Skeletal muscle tissue (tissue), 4 donors: Measurements from ENCODE around the gene S100A1. TPM values are rescaled to one million over a fixed set of nuclear protein-coding genes. Genes with fewer than 3 reads are reported as not detected.

Experiments
- H3K27ac ChIP-seq: one replicate; pipeline ENCODE4 v1.7.0; 2013; ENCODE audit warnings: mild to moderate bottlenecking, low read depth, low read length, inconsistent platforms
- H3K27me3 ChIP-seq, 3 donors: one replicate each; pipeline ENCODE4 v1.7.0; 2013; ENCODE audit warnings: low read length in 3 of 3; ENCODE audit not compliant: control insufficient read depth in 3 of 3, insufficient read depth in 3 of 3
- H3K36me3 ChIP-seq, 3 donors: one replicate each; pipeline ENCODE4 v1.7.0; 2013; ENCODE audit warnings: low read length in 3 of 3; ENCODE audit not compliant: control insufficient read depth in 3 of 3, insufficient read depth in 3 of 3
- H3K4me1 ChIP-seq, 3 donors: one replicate each; pipeline ENCODE4 v1.7.0; 2013; ENCODE audit warnings: low read length in 3 of 3, mild to moderate bottlenecking in 3 of 3; ENCODE audit not compliant: control insufficient read depth in 3 of 3, insufficient read depth in 3 of 3
- H3K4me3 ChIP-seq, 3 donors: one replicate each; pipeline ENCODE4 v1.7.0; 2013; ENCODE audit warnings: low read length in 3 of 3
- H3K9ac ChIP-seq, 3 donors: one replicate each; pipeline ENCODE4 v1.7.0; 2013; ENCODE audit warnings: low read length in 3 of 3, mild to moderate bottlenecking in 3 of 3, moderate library complexity in 2 of 3, low read depth in 1 of 3
- H3K9me3 ChIP-seq, 3 donors: one replicate each; pipeline ENCODE4 v1.7.0; 2013; ENCODE audit warnings: low read length in 3 of 3; ENCODE audit not compliant: control insufficient read depth in 3 of 3
- total RNA-seq: library from RNA; depleted of rRNA; stranded (reverse); fragments of >200 nt; gene quantifications from one replicate; pipeline ENCODE4 v1.2.3, GENCODE V29; 2014
- donor health status: Osteomylitis.

The S100A1 gene
- total RNA-seq, 1 donor from 2014 or later: 0.52 TPM

DNA sequence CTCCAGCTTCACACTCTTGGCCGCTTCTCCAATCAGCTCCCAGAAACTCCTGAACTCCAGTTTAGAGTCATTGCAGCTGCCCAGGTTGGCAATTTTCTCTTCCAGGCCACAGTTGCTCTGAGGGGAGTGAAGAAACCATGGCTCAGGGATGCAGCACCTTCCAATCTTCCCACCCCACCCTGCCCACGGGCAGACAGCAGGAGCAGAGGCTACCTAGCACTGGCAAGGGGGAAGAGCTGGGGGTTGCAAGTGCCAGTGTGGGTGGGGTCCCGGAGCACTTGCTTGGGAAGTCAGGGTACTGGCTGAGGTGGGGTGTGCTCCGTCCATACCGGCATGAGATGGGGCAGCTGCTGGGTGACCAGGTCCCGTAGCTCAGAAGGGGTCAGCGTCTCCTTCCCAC is 13.3 kb upstream of the S100A1 start:
- H3K36me3 ChIP-seq: peaks cover 0 to 6% (median 6%) of the 10 kb centered on the region in 3 donors
- H3K27me3 ChIP-seq: no peaks in the 10 kb centered on the region
- no peak overlapping the region for H3K9ac ChIP-seq
- no peaks in the 10 kb centered on the region for H3K9me3 ChIP-seq
- H3K27ac ChIP-seq: no peak overlapping the region
- no peak overlapping the region for H3K4me3 ChIP-seq
- peaks cover 24 to 43% (median 38%) of the 10 kb centered on the region in 3 donors for H3K4me1 ChIP-seq

DNA sequence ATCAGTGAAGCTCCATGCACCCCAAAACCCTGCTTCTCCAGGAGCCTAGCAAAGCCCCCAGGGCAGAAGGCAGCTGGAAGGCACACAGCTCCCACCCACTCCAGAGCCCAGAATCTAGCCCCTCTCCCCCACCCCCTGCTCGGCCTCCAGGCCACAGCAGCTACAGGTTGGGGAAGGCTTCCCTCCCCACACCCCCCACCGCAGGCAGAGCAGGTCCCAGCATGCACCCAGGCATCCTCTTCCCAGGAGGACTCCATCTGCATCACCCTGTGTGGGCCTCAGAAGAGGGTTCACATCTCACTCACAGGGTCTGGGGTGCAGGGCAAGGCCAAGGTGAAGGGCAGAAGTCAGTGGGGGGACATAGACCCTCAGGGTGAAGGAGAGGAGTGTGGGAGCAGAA is 12.8 kb upstream of the S100A1 start:
- Histone ChIP-seq H3K4me3 (no peak overlapping the region), H3K9ac (no peak overlapping the region), H3K9me3 (no peaks in the 10 kb centered on the region), H3K27me3 (no peaks in the 10 kb centered on the region), H3K36me3 (peaks cover 0 to 6% (median 6%) of the 10 kb centered on the region in 3 donors), H3K27ac (no peak overlapping the region), H3K4me1 (peaks cover 19 to 38% (median 34%) of the 10 kb centered on the region in 3 donors)

DNA sequence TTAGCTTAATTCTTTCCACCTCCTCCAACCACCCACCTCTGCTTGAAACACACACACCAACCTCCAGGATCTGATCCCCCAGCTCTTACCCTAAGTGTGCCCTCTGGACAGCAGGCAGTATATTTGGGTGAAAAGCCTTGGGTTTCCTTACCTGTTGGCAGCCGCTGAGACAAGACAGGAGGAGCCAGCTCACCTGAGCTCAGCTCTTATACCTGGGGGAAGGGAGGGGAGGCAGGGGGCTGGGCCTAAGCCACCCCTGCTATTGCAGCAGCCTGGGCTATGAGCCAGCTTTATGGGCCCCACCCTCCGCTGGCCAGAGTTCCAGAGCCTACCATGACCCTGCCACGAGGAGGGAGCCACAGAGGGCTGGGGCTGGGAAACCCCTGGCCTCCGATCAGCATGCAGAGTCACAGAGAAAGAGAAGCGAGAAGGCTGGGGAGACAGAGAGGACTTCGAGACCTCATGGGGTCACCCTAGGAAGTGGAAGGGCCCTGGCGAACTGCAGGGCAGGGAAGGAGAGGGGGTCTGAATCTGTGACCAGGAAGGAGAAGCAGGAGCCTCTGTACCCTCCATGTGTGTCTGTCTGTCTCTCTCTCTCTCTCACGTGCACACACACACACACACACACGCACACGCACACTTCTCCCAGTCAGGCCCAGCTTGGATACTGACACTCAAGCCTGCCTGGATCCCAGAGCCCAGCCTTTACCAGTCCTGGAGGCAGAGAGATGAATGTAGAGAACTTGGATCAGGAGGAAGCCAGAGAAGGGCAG is 11.9 kb upstream of the S100A1 start, which contains the start of gene S100A14:
Gene S100A14 (minus strand): TSS at position 182 of the 773 bp plus-strand sequence. CDS start 467 bp downstream, outside the sequence.
- Histone ChIP-seq H3K9me3 (no peaks in the 10 kb centered on the region), H3K27ac (no peak within 1 kb of the TSS), H3K36me3 (peaks cover 0 to 6% (median 6%) of the 10 kb centered on the region in 3 donors), H3K27me3 (no peaks in the 10 kb centered on the region), H3K9ac (peak within 1 kb of the TSS in 1 of 3 donors; percentile 45), H3K4me3 (no peak within 1 kb of the TSS), H3K4me1 (peaks cover 13 to 31% (median 30%) of the 10 kb centered on the region in 3 donors)

DNA sequence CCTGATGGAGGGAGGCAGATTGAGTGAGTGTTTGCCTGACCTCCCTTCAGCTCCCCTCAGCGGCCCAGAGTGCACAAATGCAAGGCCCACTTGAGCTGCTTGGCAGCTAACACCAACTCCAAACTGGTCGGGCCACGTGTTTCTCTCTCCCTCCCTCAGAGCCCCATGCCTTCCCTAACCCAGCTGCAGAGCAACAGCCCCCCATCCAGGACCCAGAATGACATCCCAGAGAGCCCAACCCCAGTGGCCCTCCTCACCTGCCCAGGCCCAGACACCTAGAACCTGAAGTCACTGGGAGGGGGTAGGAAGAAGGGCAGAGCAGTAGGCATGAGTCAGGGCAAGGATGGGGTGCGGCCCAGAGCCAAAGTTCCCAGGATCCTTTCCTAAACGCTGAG is 11.3 kb upstream of the S100A1 start:
- no peaks in the 10 kb centered on the region for H3K27me3 ChIP-seq
- no peak overlapping the region for H3K9ac ChIP-seq
- H3K36me3 ChIP-seq: peaks cover 0 to 6% (median 6%) of the 10 kb centered on the region in 3 donors
- no peak overlapping the region for H3K4me3 ChIP-seq
- no peak overlapping the region for H3K27ac ChIP-seq
- peaks cover 11 to 25% (median 24%) of the 10 kb centered on the region in 3 donors for H3K4me1 ChIP-seq
- no peaks in the 10 kb centered on the region for H3K9me3 ChIP-seq

DNA sequence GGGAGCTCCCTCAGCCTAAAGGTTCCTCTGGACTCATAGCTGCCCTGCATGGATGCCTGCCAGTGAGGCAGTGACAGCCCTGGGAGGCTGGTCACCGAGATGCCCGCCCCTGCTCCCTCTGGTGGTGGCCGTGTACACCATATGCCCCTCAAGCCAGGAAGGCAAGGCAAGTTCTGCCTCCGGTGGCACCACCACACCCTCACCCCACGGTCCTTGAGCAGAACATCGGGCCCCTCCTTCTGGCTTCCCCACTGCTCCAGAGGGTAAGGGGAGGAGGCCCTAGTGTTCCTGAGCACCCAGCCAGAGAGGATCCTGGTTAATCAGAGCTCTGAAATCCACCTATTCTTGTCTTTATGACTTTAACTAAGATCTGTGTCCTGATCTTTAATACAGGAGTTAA is 10.6 kb upstream of the S100A1 start:
- Histone ChIP-seq H3K27ac (no peak overlapping the region), H3K9ac (no peak overlapping the region)

DNA sequence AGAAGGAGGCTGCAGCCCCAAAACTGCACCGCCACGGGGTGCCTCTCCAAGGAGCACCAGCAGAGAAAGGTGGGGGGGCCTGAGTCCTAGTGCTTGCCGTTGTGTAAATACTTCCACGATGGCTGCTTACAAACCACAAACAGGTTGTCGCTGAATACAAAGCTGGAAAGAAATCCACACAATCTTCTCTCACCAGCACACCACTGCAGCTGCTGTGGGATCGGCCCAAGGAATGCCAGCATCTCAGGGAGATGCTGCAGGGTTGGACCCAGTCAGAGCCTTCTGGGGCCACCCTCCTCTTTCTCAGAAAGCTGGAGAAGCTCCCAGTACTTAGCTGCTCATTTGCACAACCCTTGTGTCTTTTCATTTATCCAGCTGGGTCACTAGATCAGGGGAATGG is 9.1 kb upstream of the S100A1 start:
- Histone ChIP-seq H3K27ac (no peak overlapping the region), H3K4me1 (peaks cover 3 to 18% (median 17%) of the 10 kb centered on the region in 3 donors), H3K36me3 (peaks cover 4 to 10% (median 6%) of the 10 kb centered on the region in 3 donors), H3K9me3 (no peaks in the 10 kb centered on the region), H3K27me3 (no peaks in the 10 kb centered on the region), H3K4me3 (no peak overlapping the region), H3K9ac (no peak overlapping the region)

More for the DNA sequence above, 10.6 kb upstream of the S100A1 start:
- no peaks in the 10 kb centered on the region for H3K27me3 ChIP-seq
- peaks cover 0 to 7% (median 6%) of the 10 kb centered on the region in 3 donors for H3K36me3 ChIP-seq
- H3K4me1 ChIP-seq: peaks cover 7 to 20% (median 20%) of the 10 kb centered on the region in 3 donors
- H3K4me3 ChIP-seq: no peak overlapping the region
- no peaks in the 10 kb centered on the region for H3K9me3 ChIP-seq

DNA sequence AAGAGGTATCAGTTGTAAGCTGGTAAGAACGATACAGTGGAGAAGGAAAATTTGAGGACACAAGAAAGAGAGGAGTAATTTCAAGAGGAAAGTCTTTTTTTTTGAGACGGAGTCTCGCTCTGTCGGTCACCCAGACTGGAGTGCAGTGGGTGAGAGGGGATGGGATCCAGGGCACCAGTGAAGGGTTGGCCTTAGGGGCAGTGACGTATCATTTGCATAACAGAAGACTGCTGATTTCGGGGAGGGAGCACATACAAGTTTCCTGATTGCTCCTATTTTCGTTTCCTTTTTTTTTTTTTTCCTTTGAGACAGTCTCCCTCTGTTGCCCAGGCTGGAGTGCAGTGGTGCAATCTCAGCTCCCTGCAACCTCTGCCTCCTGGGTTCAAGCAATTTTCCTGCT is 5.1 kb upstream of the S100A1 start:
- Histone ChIP-seq H3K27me3 (no peaks in the 10 kb centered on the region), H3K9me3 (no peaks in the 10 kb centered on the region), H3K4me3 (no peak overlapping the region), H3K4me1 (peaks cover 21 to 26% (median 25%) of the 10 kb centered on the region in 3 donors), H3K27ac (no peak overlapping the region), H3K36me3 (peaks cover 7 to 10% (median 8%) of the 10 kb centered on the region in 3 donors), H3K9ac (no peak overlapping the region)

DNA sequence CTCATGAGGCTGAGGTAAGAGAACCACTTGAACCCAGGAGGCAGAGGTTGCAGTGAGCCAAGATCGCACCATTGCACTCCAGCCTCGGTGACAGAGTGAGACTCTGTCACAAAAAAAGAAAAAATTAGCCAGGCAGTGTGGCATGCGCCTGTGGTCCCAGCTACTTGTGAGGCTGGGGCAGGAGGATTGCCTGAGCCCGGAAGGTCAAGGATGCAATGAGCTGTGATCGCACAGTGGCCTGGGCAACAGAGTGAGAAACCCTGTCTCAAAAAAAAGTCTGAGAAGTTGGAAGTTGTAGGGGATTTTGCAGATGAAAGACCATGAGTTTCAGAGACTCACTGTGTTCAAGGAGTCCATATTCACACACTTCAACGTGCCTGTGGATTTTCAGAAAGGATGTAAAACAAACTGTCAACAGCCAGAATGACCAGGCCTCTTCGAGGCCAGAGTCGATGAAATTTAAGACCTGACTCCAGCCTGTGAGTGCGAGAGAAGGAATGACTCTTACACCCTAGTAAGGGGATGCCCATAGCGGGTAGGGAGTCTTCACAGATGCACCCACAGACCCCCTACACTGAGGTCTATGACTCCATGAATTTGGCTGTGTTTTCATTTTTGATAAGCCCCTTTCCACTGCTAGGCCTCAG is 3.1 kb upstream of the S100A1 start:
- H3K9me3 ChIP-seq: no peaks in the 10 kb centered on the region
- no peak overlapping the region for H3K27ac ChIP-seq
- no peaks in the 10 kb centered on the region for H3K27me3 ChIP-seq
- peaks cover 30 to 44% (median 35%) of the 10 kb centered on the region in 3 donors for H3K4me1 ChIP-seq
- peaks cover 4 to 7% (median 5%) of the 10 kb centered on the region in 3 donors for H3K36me3 ChIP-seq
- peak overlapping the region in 1 of 3 donors; percentile 35 for H3K4me3 ChIP-seq
- no peak overlapping the region for H3K9ac ChIP-seq

DNA sequence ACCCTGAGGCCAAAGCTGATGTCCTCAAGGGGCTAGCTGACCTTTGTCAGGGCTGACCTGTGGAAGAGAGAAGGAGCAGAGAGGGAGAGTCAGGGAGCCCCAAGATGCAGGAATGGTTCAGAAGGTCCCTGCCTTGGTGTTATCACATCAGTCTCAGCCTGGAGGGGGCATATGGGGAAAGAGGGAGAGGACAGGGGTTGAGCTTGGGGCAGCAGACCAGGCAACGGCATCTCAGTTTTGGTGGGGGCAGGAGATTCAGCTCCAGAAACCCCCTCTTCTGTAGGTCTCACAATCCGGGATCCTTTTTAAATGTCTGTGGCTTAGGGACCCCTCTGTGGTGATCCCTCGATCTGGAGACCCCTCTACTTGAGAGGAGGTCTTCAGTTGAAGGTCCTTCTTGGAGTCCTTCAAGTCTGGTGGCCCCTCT is 1.7 kb upstream of the S100A1 start:
- peak overlapping the region; percentile 69 to 86 (median 81) for H3K4me3 ChIP-seq
- H3K9me3 ChIP-seq: no peaks in the 10 kb centered on the region
- H3K27me3 ChIP-seq: no peaks in the 10 kb centered on the region
- H3K4me1 ChIP-seq: peaks cover 44 to 57% (median 49%) of the 10 kb centered on the region in 3 donors
- H3K36me3 ChIP-seq: peaks cover 4 to 10% (median 7%) of the 10 kb centered on the region in 3 donors
- peak overlapping the region; percentile 91 for H3K27ac ChIP-seq
- peak overlapping the region; percentile 88 to 96 (median 92) for H3K9ac ChIP-seq
